Measurements from ENCODE around the gene YEATS2.

- TF ChIP-seq CTCF (conservative IDR thresholded peaks at IDR 0.05; ENCODE audit: low read length) (no peak), EZH2phosphoT487 (IDR thresholded peaks at IDR 0.05; ENCODE audit: borderline replicate concordance, low read depth, low read length) (no peak)
Observed at GRCh38 chr3:183764847-183765731, 67.5 kb downstream of the YEATS2 start.

Data from OCI-LY7 (cell line).